H9 (cell line): Measurements from ENCODE around the gene SLC25A39. TPM values are rescaled to one million over a fixed set of nuclear protein-coding genes. Genes with fewer than 3 reads are reported as not detected.
"Not testable (repeated sequence)": the region's sequence is repeated elsewhere in the genome, so short reads cannot be mapped to it uniquely, and the experiment has no call there.

Source experiments
- DNase-seq: peaks from one replicate; pipeline ENCODE4 v3.0.0-alpha.2; 2017
- H2AFZ ChIP-seq: one replicate; pipeline ENCODE4 v1.6.1; 2013; ENCODE audit warnings: mild to moderate bottlenecking, low read length, control low read depth, moderate library complexity
- H2AK5ac ChIP-seq: 2 replicates; pipeline ENCODE4 v1.6.1; 2013; ENCODE audit warnings: low read length, control low read depth, mixed read lengths; ENCODE audit not compliant: insufficient read length
- H2BK120ac ChIP-seq: one replicate; pipeline ENCODE4 v1.6.1; 2013; ENCODE audit warnings: low read depth, mild to moderate bottlenecking, low read length, control low read depth, inconsistent platforms; ENCODE audit not compliant: poor library complexity, severe bottlenecking
- H2BK12ac ChIP-seq: 2 replicates; pipeline ENCODE4 v1.6.1; 2013; ENCODE audit warnings: low read length, control low read depth, mixed read lengths, low read depth; ENCODE audit not compliant: insufficient read length
- H2BK15ac ChIP-seq: 2 replicates; pipeline ENCODE4 v1.6.1; 2013; ENCODE audit warnings: low read depth, low read length, control low read depth
- H2BK20ac ChIP-seq: one replicate; pipeline ENCODE4 v1.6.1; 2013; ENCODE audit warnings: low read depth, mild to moderate bottlenecking, low read length, control low read depth, inconsistent platforms; ENCODE audit not compliant: poor library complexity, severe bottlenecking
- H2BK5ac ChIP-seq: 2 replicates; pipeline ENCODE4 v1.6.1; 2013; ENCODE audit warnings: low read length, control low read depth, mixed read lengths; ENCODE audit not compliant: insufficient read length
- H3K14ac ChIP-seq: 2 replicates; pipeline ENCODE4 v1.6.1; 2013; ENCODE audit warnings: low read length, control low read depth; ENCODE audit not compliant: insufficient read depth
- H3K18ac ChIP-seq: 2 replicates; pipeline ENCODE4 v1.6.1; 2013; ENCODE audit warnings: low read depth, mild to moderate bottlenecking, mixed read lengths, low read length, control low read depth; ENCODE audit not compliant: insufficient read length
- H3K23ac ChIP-seq: 2 replicates; pipeline ENCODE4 v1.6.1; 2013; ENCODE audit warnings: low read length, control low read depth, mixed read lengths, low read depth; ENCODE audit not compliant: insufficient read length
- H3K23me2 ChIP-seq: 2 replicates; pipeline ENCODE4 v1.6.1; 2013; ENCODE audit warnings: low read depth, mild to moderate bottlenecking, mixed read lengths, low read length, control low read depth; ENCODE audit not compliant: insufficient read length, poor library complexity, severe bottlenecking
- H3K27ac ChIP-seq: 2 replicates; pipeline ENCODE4 v1.5.1; 2013; ENCODE audit warnings: low read length, control low read depth, mixed read lengths, low read depth; ENCODE audit not compliant: insufficient read length
- H3K27me3 ChIP-seq: 2 replicates; pipeline ENCODE4 v1.6.1; 2013; ENCODE audit warnings: low read length, control low read depth, inconsistent platforms; ENCODE audit not compliant: insufficient read depth
- H3K4ac ChIP-seq: 2 replicates; pipeline ENCODE4 v1.6.1; 2013; ENCODE audit warnings: low read depth, mild to moderate bottlenecking, control low read depth, inconsistent platforms, low read length, moderate library complexity
- H3K4me1 ChIP-seq: 2 replicates; pipeline ENCODE4 v1.6.1; 2013; ENCODE audit warnings: low read length, control low read depth, inconsistent platforms; ENCODE audit not compliant: insufficient read depth
- H3K4me2 ChIP-seq: 2 replicates; pipeline ENCODE4 v1.6.1; 2013; ENCODE audit warnings: low read length, control low read depth, mixed read lengths; ENCODE audit not compliant: insufficient read length, insufficient read depth
- H3K56ac ChIP-seq: 2 replicates; pipeline ENCODE4 v1.6.1; 2013; ENCODE audit warnings: low read depth, mild to moderate bottlenecking, mixed read lengths, low read length, control low read depth; ENCODE audit not compliant: insufficient read length
- H3K79me1 ChIP-seq: 2 replicates; pipeline ENCODE4 v1.6.1; 2013; ENCODE audit warnings: low read depth, mild to moderate bottlenecking, moderate library complexity, low read length, control low read depth, inconsistent platforms; ENCODE audit not compliant: insufficient read depth, poor library complexity, severe bottlenecking
- H3K79me2 ChIP-seq: 2 replicates; pipeline ENCODE4 v1.6.1; 2013; ENCODE audit warnings: low read length, control low read depth, inconsistent platforms; ENCODE audit not compliant: insufficient read depth
- H3K9ac ChIP-seq: 2 replicates; pipeline ENCODE4 v1.6.1; 2013; ENCODE audit warnings: low read length, control low read depth, mixed read lengths; ENCODE audit not compliant: insufficient read length; ENCODE audit errors: extremely low read depth
- H3K9me3 ChIP-seq: one replicate; pipeline ENCODE4 v1.6.1; 2013; ENCODE audit warnings: low read depth, low read length, inconsistent platforms; ENCODE audit not compliant: control insufficient read depth
- H3T11ph ChIP-seq: one replicate; pipeline ENCODE4 v1.6.1; 2013; ENCODE audit warnings: mild to moderate bottlenecking, low read length, control low read depth, inconsistent platforms
- H4K20me1 ChIP-seq: one replicate; pipeline ENCODE4 v1.6.1; 2013; ENCODE audit not compliant: control insufficient read depth, insufficient read length, insufficient read depth
- H4K5ac ChIP-seq: 2 replicates; pipeline ENCODE4 v1.6.1; 2013; ENCODE audit warnings: low read depth, mild to moderate bottlenecking, mixed read lengths, low read length, control low read depth; ENCODE audit not compliant: insufficient read length
- H4K8ac ChIP-seq: replicated peaks from 2 replicates; pipeline ENCODE4 v1.6.1; 2013; ENCODE audit warnings: low read length, control low read depth, mixed read lengths, low read depth; ENCODE audit not compliant: insufficient read length
- H4K91ac ChIP-seq: 2 replicates; pipeline ENCODE4 v1.6.1; 2013; ENCODE audit warnings: low read depth, mild to moderate bottlenecking, moderate library complexity, mixed read lengths, low read length, control low read depth; ENCODE audit not compliant: insufficient read length
- H3K27ac Mint-ChIP-seq, 3 experiments: 2 replicates in 2 of 3; 3 replicates in 1 of 3; pipeline ENCODE4 v1.8.0; 2020 to 2021; ENCODE audit warnings: mixed read lengths in 3 of 3, mild to moderate bottlenecking in 1 of 3, moderate library complexity in 1 of 3
- H3K27me3 Mint-ChIP-seq: 2 replicates; pipeline ENCODE4 v1.8.0; 2021; ENCODE audit warnings: low read depth, mild to moderate bottlenecking, moderate library complexity, mixed read lengths
- H3K36me3 Mint-ChIP-seq, 3 experiments: 2 replicates in 2 of 3; 3 replicates in 1 of 3; pipeline ENCODE4 v1.8.0; 2020 to 2021; ENCODE audit warnings: low read depth in 3 of 3, mixed read lengths in 3 of 3; ENCODE audit not compliant: insufficient read depth in 1 of 3
- H3K4me1 Mint-ChIP-seq, 2 experiments: 2 replicates each; pipeline ENCODE4 v1.8.0; 2020; ENCODE audit warnings: mixed read lengths in 2 of 2
- H3K4me3 Mint-ChIP-seq, 2 experiments: 2 replicates in 1 of 2; 3 replicates in 1 of 2; pipeline ENCODE4 v1.8.0; 2020 to 2021; ENCODE audit warnings: mild to moderate bottlenecking in 2 of 2, mixed read lengths in 2 of 2, moderate library complexity in 1 of 2
- H3K9me3 Mint-ChIP-seq, 2 experiments: 2 replicates in 1 of 2; 3 replicates in 1 of 2; pipeline ENCODE4 v1.8.0; 2020; ENCODE audit warnings: mild to moderate bottlenecking in 2 of 2, mixed read lengths in 2 of 2, moderate library complexity in 1 of 2
- WGBS: extraction: QIAGEN DNeasy Blood & Tissue Kit; methylation state at CpG from one replicate; pipeline ENCODE4 v1.1.7; 2013; ENCODE audit warnings: missing lambda C conversion rate, low lambda C conversion rate, mixed read lengths; ENCODE audit not compliant: insufficient read length; ENCODE audit errors: extremely low coverage; 5-methylcytosine and 5-hydroxymethylcytosine counted together
- total RNA-seq: library from RNA; stranded (reverse); gene quantifications from 2 replicates; pipeline ENCODE4 v1.2.1, GENCODE V29; 2021

Gene SLC25A39
- total RNA-seq, 1 experiment from 2014 or later = 227 TPM

GRCh38 chr17:44368391-44369243 is 44.0 kb upstream of the SLC25A39 start:
- not testable (repeated sequence) for H2BK12ac ChIP-seq, H3T11ph ChIP-seq, H4K91ac ChIP-seq, H3K23me2 ChIP-seq, H3K4me1 ChIP-seq, H3K56ac ChIP-seq, H3K27me3 ChIP-seq, H3K18ac ChIP-seq, H3K9me3 ChIP-seq, H4K8ac ChIP-seq, H3K4me3 Mint-ChIP-seq, H2BK20ac ChIP-seq, H3K27ac ChIP-seq, H3K9ac ChIP-seq, H2BK15ac ChIP-seq, H2AK5ac ChIP-seq, H3K9me3 Mint-ChIP-seq, DNase-seq, H2BK5ac ChIP-seq, H3K14ac ChIP-seq, H3K4ac ChIP-seq, H4K20me1 ChIP-seq, H3K79me2 ChIP-seq, H2AFZ ChIP-seq, H3K4me2 ChIP-seq, H3K36me3 Mint-ChIP-seq, H2BK120ac ChIP-seq, H3K79me1 ChIP-seq, H4K5ac ChIP-seq, H3K23ac ChIP-seq
- peaks cover 10 to 17% of the 10 kb centered on the region in 2 experiments for H3K4me1 Mint-ChIP-seq
- H3K27ac Mint-ChIP-seq = peak overlapping the region in 2 of 3 experiments; percentile 7 to 48; a peak in 1 of 7 replicates
- 100% methylated on average over 2 of the region's 42 CpGs for WGBS
- H3K27me3 Mint-ChIP-seq = peaks cover 37% of the 10 kb centered on the region
